WERI-Rb-1 (cell line): ENCODE results near the gene CADM2.

ENCODE experiments used
- DNase-seq: peaks from one replicate; pipeline ENCODE4 v3.0.0-alpha.2; 2020
- H3K27ac ChIP-seq: fragments of 250-450 bp; sonication (Bioruptor Pico); 2 replicates; pipeline ENCODE4 v1.5.1; 2020; ENCODE audit warnings: mild to moderate bottlenecking, moderate library complexity
- H3K27me3 ChIP-seq: fragments of 250-450 bp; sonication (Bioruptor Pico); 2 replicates; pipeline ENCODE4 v1.5.1; 2021; ENCODE audit warnings: mild to moderate bottlenecking, low read depth, moderate library complexity; ENCODE audit not compliant: insufficient read depth, severe bottlenecking
- H3K36me3 ChIP-seq: fragments of 250-450 bp; sonication (Bioruptor Pico); 2 replicates; pipeline ENCODE4 v1.5.1; 2020; ENCODE audit warnings: mild to moderate bottlenecking, moderate library complexity
- H3K4me3 ChIP-seq: 2 replicates; pipeline ENCODE4 v1.5.1; 2011; ENCODE audit warnings: low read depth, mild to moderate bottlenecking, control low read depth, low read length
- H3K9me3 ChIP-seq: fragments of 250-450 bp; sonication (Bioruptor Pico); 2 replicates; pipeline ENCODE4 v1.5.1; 2021; ENCODE audit warnings: mild to moderate bottlenecking, moderate library complexity; ENCODE audit not compliant: severe bottlenecking
- CTCF ChIP-seq: IDR thresholded peaks from 2 replicates; pipeline ENCODE4 v1.5.1; 2011; ENCODE audit warnings: low read depth, mild to moderate bottlenecking, control low read depth, inconsistent platforms, low read length

The CADM2 gene

GRCh38 chr3:85709346-85709892, 750.6 kb downstream of the CADM2 start:
- Histone ChIP-seq H3K27ac (no peak overlapping the region), H3K9me3 (no peaks in the 10 kb centered on the region), H3K27me3 (no peaks in the 10 kb centered on the region), H3K4me3 (no peak overlapping the region), H3K36me3 (no peaks in the 10 kb centered on the region)
- no peak for DNase-seq
- no peak for TF ChIP-seq CTCF

GRCh38 chr3:85710490-85710889, 751.7 kb downstream of the CADM2 start:
- no peak for TF ChIP-seq CTCF
- H3K36me3 ChIP-seq: no peaks in the 10 kb centered on the region
- H3K9me3 ChIP-seq: no peaks in the 10 kb centered on the region
- no peak overlapping the region for H3K4me3 ChIP-seq
- no peak for DNase-seq
- H3K27me3 ChIP-seq: no peaks in the 10 kb centered on the region
- no peak overlapping the region for H3K27ac ChIP-seq

- Histone ChIP-seq H3K27me3 (no peaks in the 10 kb centered on the region), H3K27ac (no peak overlapping the region), H3K9me3 (no peaks in the 10 kb centered on the region), H3K36me3 (no peaks in the 10 kb centered on the region), H3K4me3 (no peak overlapping the region)
- TF ChIP-seq CTCF: no peak
- DNase-seq: no peak
These were observed 762.8 kb downstream of the CADM2 start for GRCh38 chr3:85721409-85722145.

GRCh38 chr3:85725809-85726208, 767.0 kb downstream of the CADM2 start:
- no peak overlapping the region for H3K27ac ChIP-seq
- no peak overlapping the region for H3K4me3 ChIP-seq
- no peak for TF ChIP-seq CTCF
- H3K36me3 ChIP-seq: no peaks in the 10 kb centered on the region
- no peaks in the 10 kb centered on the region for H3K27me3 ChIP-seq
- no peak for DNase-seq
- H3K9me3 ChIP-seq: no peaks in the 10 kb centered on the region

GRCh38 chr3:85726241-85726640, 767.5 kb downstream of the CADM2 start:
- TF ChIP-seq CTCF: no peak
- no peaks in the 10 kb centered on the region for H3K27me3 ChIP-seq
- DNase-seq: no peak
- H3K4me3 ChIP-seq: no peak overlapping the region
- no peak overlapping the region for H3K27ac ChIP-seq
- H3K9me3 ChIP-seq: no peaks in the 10 kb centered on the region
- no peaks in the 10 kb centered on the region for H3K36me3 ChIP-seq

GRCh38 chr3:85737846-85738245, 779.1 kb downstream of the CADM2 start:
- no peaks in the 10 kb centered on the region for H3K36me3 ChIP-seq
- no peak overlapping the region for H3K27ac ChIP-seq
- no peaks in the 10 kb centered on the region for H3K9me3 ChIP-seq
- TF ChIP-seq CTCF: no peak
- no peaks in the 10 kb centered on the region for H3K27me3 ChIP-seq
- no peak for DNase-seq
- H3K4me3 ChIP-seq: no peak overlapping the region
